Panc1 (cell line): ENCODE data around the gene FKBP6. TPM values are rescaled to one million over a fixed set of nuclear protein-coding genes. Genes with fewer than 3 reads are reported as not detected.

Source experiments
- ATAC-seq: fragments of 200-7000 bp; cut with Tn5 transposase; 2 replicates; pipeline ENCODE4 v1.9.1; 2020; ENCODE audit warnings: mild to moderate bottlenecking, moderate library complexity
- BruUV-seq: library from RNA; stranded (reverse); fragments of 400-500 nt; replicated peaks from 2 replicates; lab custom pipeline; 2021; lab: Mats Ljungman, UMichigan
- CTCF ChIA-PET: fragments of 300-600 bp; sonication (Branson Sonifier 250); formaldehyde crosslinking; loops from one replicate; lab custom pipeline; 2022; ENCODE audit warnings: antibody characterized with exemption; lab: Charles Lee
- POLR2A ChIA-PET: fragments of 300-600 bp; sonication (Branson Sonifier 250); formaldehyde crosslinking; loops from one replicate; lab custom pipeline; 2022; ENCODE audit warnings: antibody characterized with exemption; lab: Charles Lee
- DNase-seq: peaks from one replicate; pipeline ENCODE4 v3.0.0-alpha.2; 2010; ENCODE audit warnings: low read depth, low spot score
- H3K27ac ChIP-seq: 2 replicates; pipeline ENCODE4 v1.5.1; 2011; ENCODE audit warnings: mild to moderate bottlenecking, low read length, inconsistent platforms
- H3K27me3 ChIP-seq: fragments of 200-500 bp; sonication (Bioruptor generic); 2 replicates; pipeline ENCODE4 v1.6.0; 2014; ENCODE audit warnings: low read length, inconsistent platforms; ENCODE audit not compliant: control insufficient read depth, insufficient read depth
- H3K36me3 ChIP-seq: fragments of 200-500 bp; sonication (Bioruptor generic); 2 replicates; pipeline ENCODE4 v1.5.1; 2014; ENCODE audit warnings: inconsistent platforms, mild to moderate bottlenecking, low read length, moderate library complexity; ENCODE audit not compliant: control insufficient read depth, insufficient read depth
- H3K4me1 ChIP-seq: 2 replicates; pipeline ENCODE4 v1.5.1; 2011; ENCODE audit warnings: inconsistent platforms, mild to moderate bottlenecking, low read length, moderate library complexity; ENCODE audit not compliant: control insufficient read depth, insufficient read depth
- H3K4me3 ChIP-seq, 2 experiments: 2 replicates each; pipeline ENCODE4 v1.5.1; 2011 to 2012; ENCODE audit warnings: low read depth in 2 of 2, low read length in 2 of 2, mild to moderate bottlenecking in 2 of 2, inconsistent platforms in 1 of 2, moderate library complexity in 1 of 2
- H3K9me3 ChIP-seq: fragments of 200-500 bp; sonication (Bioruptor generic); 2 replicates; pipeline ENCODE4 v1.5.1; 2014; ENCODE audit warnings: low read depth, mild to moderate bottlenecking, inconsistent platforms, low read length, moderate library complexity; ENCODE audit not compliant: control insufficient read depth, insufficient read depth
- CTCF ChIP-seq: fragments of 450-650 bp; IDR thresholded peaks from 2 replicates; pipeline ENCODE4 v1.5.1; 2017; ENCODE audit warnings: mild to moderate bottlenecking
- POLR2AphosphoS5 ChIP-seq: IDR thresholded peaks from 2 replicates; pipeline ENCODE4 v1.6.1; 2012; ENCODE audit warnings: mild to moderate bottlenecking, low read depth, low read length, moderate library complexity
- REST ChIP-seq, 2 experiments: IDR thresholded peaks; 2 replicates each; pipeline ENCODE4 v1.6.1; 2011 to 2012; ENCODE audit warnings: low read depth in 2 of 2, control low read depth in 1 of 2, low read length in 1 of 2, mild to moderate bottlenecking in 1 of 2, moderate library complexity in 1 of 2; ENCODE audit not compliant: insufficient read depth in 1 of 2
- SIN3A ChIP-seq: IDR thresholded peaks from 2 replicates; pipeline ENCODE4 v1.6.1; 2012; ENCODE audit warnings: low read depth, mild to moderate bottlenecking, low read length, moderate library complexity, borderline replicate concordance; ENCODE audit not compliant: insufficient read depth
- TCF7L2 ChIP-seq: IDR thresholded peaks from 2 replicates; pipeline ENCODE4 v1.6.1; 2011; ENCODE audit warnings: mild to moderate bottlenecking, low read depth, low read length, inconsistent platforms
- in situ Hi-C: cut with HindIII; loops from 2 replicates; pipeline ENCODE4 v1.10.0; 2016; ENCODE audit warnings: low sequenced_read_pairs, low pct_unique_long_range_greater_than_20kb
- intact Hi-C: fragments of 100-400 bp; cut with micrococcal nuclease; formaldehyde crosslinking; loops from one replicate; pipeline ENCODE4 v1.10.0; 2022; ENCODE audit not compliant: unreplicated experiment
- total RNA-seq: library from RNA; stranded (reverse); gene quantifications from one replicate; pipeline ENCODE4 v1.2.1, GENCODE V29; 2021; ENCODE audit not compliant: unreplicated experiment

Gene FKBP6
- total RNA-seq, 1 experiment from 2014 or later = not detected

- DNase-seq (no peak), ATAC-seq (no peak)
- H3K36me3 ChIP-seq = no peaks in the 10 kb centered on the region
- H3K27ac ChIP-seq = no peak overlapping the region
- ChIA-PET CTCF (no interaction called here), POLR2A (interaction anchor here (0.6 kb wide), 1 partner anchor 966 kb away, joined by 9 read pairs; no protein-coding TSS in a partner anchor)
- H3K4me3 ChIP-seq = no peak overlapping the region
- intact Hi-C loops = no loop called here
- H3K4me1 ChIP-seq = no peaks in the 10 kb centered on the region
- no TSS peak for BruUV-seq
- TF ChIP-seq TCF7L2 (no peak), REST (IDR thresholded peaks at IDR 0.05; ENCODE audit: insufficient read depth in 1 of 2, low read depth in 2 of 2, low read length in 1 of 2) (no peak), CTCF (no peak), SIN3A (no peak), POLR2AphosphoS5 (no peak)
- H3K9me3 ChIP-seq = no peaks in the 10 kb centered on the region
- H3K27me3 ChIP-seq = no peaks in the 10 kb centered on the region
- in situ Hi-C loops = no loop called here
Observed at GRCh38 chr7:73332447-73332846, 4.5 kb downstream of the FKBP6 start.

- H3K27ac ChIP-seq = no peak overlapping the region
- in situ Hi-C loops (no loop called here), intact Hi-C loops (no loop called here)
- no peak for DNase-seq
- H3K4me3 ChIP-seq = no peak overlapping the region
- ChIA-PET CTCF (no interaction called here), POLR2A (no interaction called here)
- no peaks in the 10 kb centered on the region for H3K27me3 ChIP-seq
- H3K4me1 ChIP-seq = no peaks in the 10 kb centered on the region
- no peak for TF ChIP-seq POLR2AphosphoS5
- TF ChIP-seq SIN3A = no peak
- TF ChIP-seq CTCF = no peak
- no peak for TF ChIP-seq REST (IDR thresholded peaks at IDR 0.05; ENCODE audit: insufficient read depth in 1 of 2, low read depth in 2 of 2, low read length in 1 of 2)
- TF ChIP-seq TCF7L2 = no peak
- no peaks in the 10 kb centered on the region for H3K9me3 ChIP-seq
- no TSS peak for BruUV-seq
- H3K36me3 ChIP-seq = no peaks in the 10 kb centered on the region
- ATAC-seq = no peak
Observed at GRCh38 chr7:73338321-73338720, 10.4 kb downstream of the FKBP6 start.
